Erythroblast (primary cell): Measurements from ENCODE around the gene KIF26B.

Source experiments
- GATA1 ChIP-seq: IDR thresholded peaks from 2 replicates; pipeline ENCODE4 v1.6.1; 2011; ENCODE audit warnings: low read depth, mild to moderate bottlenecking, control low read depth, low read length, moderate library complexity
- POLR2A ChIP-seq: IDR thresholded peaks from 2 replicates; pipeline ENCODE4 v1.6.1; 2011; ENCODE audit warnings: mild to moderate bottlenecking, low read length

GRCh38 chr1:245209658-245210435, 55.1 kb downstream of the KIF26B start:
- TF ChIP-seq POLR2A (no peak), GATA1 (no peak)
